Stimulated activated CD8-positive, alpha-beta memory T cell treated with anti-CD3 and anti-CD28 coated beads, Interleukin-4, amount 100 ng/mL, for 24 hours (primary cell): ENCODE measurements around the gene RALGDS.

Experiments
- DNase-seq: peaks from one replicate; pipeline ENCODE4 v3.0.0-alpha.2; 2020; ENCODE audit warnings: low read depth

RALGDS gene

GRCh38 chr9:133119103-133119845 lies 1.8 kb downstream of the RALGDS start:
- no peak for DNase-seq

DNA sequence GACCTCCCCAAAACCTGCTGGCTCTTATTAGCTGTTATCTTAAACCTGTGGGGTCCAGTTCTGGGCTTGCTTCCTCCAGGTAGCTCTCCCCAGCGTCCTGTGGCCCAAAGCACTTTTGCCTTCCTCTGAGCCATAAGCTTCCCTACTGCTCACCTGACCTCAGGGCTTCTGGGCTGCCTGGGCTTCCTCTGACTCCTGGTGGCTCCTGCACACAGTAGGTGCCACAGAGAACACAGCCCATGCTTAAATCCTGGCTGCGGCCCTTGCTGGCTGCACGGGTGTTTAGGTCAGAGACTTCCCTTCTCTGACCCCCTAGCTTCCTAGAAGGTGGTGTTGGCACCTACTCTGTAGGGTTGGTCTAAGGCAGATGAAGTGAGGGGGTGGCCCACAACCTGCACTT lies 2.5 kb downstream of the RALGDS start:
- DNase-seq, result no peak

GRCh38 chr9:133118179-133118520 lies 2.9 kb downstream of the RALGDS start:
- DNase-seq, result no peak

DNA sequence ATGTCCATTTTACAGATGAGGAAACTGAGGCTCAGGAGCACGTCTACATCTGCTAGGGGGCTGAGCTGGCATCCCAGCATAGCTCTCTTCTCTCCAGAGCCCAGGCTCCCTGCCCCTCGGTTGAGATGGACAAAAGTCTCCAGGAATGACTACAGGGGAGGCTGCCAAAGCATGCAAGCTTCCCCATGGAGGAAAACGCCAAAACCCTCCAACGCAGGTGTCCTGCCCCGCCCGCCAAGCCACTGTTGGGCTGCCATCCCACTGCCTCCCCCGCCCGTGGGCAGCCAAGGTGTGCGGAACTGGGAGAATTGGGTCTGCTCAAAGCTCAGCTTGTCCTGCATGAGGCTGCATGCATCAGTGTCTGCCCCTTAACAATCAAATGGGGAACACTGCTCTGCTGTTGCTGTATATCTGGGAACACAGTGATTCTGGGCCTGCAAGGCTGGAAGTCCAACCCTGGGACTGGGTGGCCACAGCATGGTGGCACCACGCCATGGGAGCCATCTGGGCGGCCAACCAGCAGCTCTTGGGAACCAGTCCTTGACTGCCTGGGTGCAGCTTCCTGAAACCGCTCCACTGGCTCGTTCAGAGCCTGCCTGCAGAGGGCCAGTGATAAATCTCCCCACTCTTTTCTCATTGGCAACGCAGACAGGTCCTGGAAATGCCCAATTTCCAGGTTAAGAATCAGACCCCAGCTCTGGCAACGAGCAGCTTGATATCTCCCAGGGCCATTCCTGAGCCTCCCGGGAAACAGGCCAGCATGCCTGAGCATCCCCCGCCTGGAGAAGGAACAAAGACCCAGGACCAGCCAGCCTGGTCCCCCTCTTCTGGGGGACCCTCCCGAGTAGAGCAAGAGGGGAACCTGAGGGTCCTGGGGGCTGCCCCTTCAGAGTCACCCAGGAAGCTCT lies 3.5 kb downstream of the RALGDS start:
- DNase-seq, result no peak

GRCh38 chr9:133116346-133117231 lies 4.5 kb downstream of the RALGDS start:
- no peak for DNase-seq

GRCh38 chr9:133115604-133116345 lies 5.3 kb downstream of the RALGDS start:
- DNase-seq, result peak; percentile 56

GRCh38 chr9:133114886-133115603 lies 6.0 kb downstream of the RALGDS start:
- no peak for DNase-seq

GRCh38 chr9:133113949-133114885 lies 6.8 kb downstream of the RALGDS start:
- no peak for DNase-seq

GRCh38 chr9:133113163-133113948 lies 7.7 kb downstream of the RALGDS start:
- DNase-seq, result no peak

- DNase-seq, result no peak
Observed at GRCh38 chr9:133112663-133113026, 8.4 kb downstream of the RALGDS start.

DNA sequence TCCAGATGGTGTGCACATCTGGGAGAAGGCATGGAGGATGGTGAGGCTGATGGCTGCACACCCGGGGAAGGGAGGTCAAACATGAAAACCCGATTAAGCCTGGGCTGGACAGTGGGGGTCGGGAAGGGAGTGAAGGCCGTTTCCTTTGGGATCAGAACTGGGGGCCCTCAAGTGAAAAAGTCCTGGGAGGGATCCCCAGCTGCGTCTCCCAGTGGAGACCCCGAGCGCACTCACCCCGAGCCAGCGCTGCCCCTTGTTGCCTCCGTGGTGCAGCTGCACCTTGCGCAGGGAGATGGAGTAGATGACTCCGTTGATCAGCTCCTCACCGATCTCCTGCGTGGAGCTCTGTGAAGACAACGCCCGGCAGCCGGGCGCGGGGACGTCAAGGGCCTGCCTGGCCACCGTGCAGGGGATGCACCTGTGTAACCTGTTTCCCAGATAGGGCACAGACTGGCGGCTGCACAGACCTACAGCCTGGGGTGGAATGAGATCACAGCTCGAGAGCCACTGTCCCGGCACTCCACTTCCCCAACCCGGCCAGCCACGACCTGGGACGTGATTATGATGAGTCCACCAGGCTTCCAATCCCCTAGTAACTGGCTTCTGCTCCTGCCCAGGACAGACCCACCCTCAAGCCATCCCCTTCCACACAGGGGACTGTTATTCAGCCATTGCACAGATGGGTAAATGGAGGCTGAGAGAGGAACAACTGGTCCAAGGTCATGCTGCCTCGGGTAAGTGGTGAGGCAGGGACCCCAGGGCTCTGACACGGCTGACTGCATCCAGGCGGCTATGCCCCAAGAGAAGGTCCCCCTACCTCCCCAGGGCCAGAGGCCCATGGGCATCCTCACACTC lies 9.0 kb downstream of the RALGDS start:
- DNase-seq, result no peak

DNA sequence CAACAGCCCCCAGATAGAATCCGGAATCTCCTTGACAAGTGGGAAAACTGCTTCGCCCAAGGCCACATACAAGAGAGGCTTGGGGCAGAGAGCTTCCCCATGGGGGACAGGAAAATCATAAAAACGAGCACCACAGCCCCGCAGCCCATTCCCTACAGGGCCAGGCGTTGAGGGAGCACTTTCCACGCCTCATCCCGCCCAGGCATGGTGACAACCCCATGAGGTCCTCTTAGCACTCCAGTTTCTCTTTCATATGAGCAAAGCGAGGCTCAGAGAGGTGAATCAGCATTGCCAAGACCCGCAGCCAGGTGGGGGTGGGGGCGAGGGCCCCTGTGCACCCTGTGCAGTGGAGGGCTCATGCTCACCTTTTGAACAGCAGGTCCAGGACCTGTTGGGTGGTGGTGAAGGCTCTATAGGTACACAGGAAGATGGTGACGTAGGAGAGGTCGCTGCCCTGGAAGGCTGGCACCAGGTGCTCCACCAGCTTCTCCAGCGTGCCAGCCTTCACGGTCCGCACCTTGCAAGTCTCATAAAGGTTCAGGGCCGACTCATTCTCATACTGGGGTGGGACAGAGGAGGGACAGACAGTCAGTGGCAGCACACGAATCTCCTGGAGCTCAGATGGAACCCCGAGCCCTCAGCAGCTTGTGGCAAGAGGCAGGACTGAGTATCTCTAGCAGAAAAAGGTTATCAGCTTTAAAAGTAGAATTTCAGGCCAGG lies 10.9 kb downstream of the RALGDS start:
- DNase-seq, result no peak

DNA sequence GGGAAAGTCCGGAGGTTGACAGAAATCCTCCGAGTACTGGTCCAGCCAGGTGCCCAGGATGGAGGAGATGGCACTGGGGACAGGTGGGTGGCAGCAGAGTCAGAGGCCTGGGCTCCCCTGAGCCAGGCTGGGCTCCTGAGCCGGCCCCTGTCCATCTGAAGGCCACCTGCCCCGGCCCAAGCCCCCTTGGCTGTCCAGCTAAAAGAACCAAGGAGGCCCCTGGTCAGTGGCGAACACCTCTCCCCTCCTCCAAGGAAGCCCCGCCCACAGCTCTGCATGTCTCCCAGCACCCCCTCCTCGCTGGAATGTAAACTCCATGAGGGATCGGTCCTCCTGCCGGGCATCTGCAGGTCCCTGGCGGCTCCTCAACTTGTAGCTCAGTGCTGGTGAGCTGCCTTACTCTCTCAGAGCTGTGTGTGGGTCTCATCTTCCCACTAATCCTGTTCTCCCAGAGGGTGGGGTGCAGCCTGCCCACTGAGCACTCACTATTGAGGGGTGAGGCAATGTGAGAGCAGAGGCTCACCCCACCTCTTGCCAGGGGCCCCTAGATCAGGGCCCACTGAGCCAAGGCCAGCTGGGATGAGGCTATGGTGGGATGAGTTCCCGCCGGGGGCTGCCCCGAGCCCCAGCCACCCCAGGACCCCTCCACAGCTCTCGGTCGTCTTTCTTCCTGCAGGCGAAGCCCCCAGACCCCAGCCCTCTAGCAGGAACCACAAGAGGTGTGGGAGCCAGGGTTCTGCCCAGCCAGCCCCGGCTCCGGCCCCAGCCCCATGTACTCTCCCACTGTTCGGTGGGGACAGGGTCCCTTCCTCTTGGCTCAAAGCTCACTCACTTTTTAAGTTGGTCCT lies 12.0 kb downstream of the RALGDS start:
- DNase-seq, result no peak

DNA sequence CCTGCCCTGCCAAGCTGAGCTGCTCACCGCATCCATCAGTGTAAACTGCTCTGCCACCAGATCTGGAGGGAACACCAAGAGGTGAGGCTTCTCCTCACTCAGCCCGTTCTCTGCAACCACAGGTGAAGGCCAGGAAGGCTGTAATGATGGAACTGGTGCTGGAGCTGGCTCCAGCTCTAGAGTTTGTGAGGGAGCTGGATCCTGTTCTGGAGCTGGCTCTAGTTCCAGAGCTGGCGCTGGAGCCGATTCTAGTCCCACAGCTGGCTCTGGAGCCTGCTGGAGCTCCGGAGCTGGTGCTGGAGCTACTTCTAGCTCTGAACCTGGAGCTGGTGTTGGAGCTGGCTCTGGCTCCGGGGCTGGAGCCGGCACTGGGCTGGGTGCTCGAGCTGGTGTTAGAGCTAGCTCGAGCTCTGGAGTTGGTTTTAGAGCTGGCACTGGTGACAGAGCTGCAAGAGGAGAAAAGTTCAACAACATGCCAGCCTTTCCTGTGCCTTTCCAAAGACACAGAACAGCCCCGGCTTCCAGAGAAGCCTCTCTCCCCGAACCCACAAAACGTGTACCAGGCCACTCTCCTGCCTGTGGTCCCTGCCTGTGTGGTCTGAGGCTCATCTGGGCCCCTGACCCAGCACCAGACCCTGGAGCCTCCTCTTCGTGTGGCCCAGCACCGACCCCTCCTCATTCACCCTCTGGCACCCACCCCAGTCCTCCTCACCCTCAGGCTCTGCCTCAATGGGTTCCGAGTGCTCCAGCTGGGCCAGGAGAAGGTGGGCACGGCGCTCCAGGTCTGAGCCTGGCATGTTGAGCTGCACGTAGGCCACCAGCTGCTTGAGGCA lies 12.9 kb downstream of the RALGDS start:
- no peak for DNase-seq

- no peak for DNase-seq
Observed at GRCh38 chr9:133107245-133107722, 13.8 kb downstream of the RALGDS start.
